KOPT-K1 (cell line): ENCODE measurements around the gene ARID5A.

ENCODE experiments used
- H3K27ac ChIP-seq: fragments of 200-600 bp; sonication (generic); 2 replicates; pipeline ENCODE4 v1.5.1; 2016; ENCODE audit warnings: antibody characterized with exemption, mild to moderate bottlenecking, low read depth, low read length; ENCODE audit not compliant: poor library complexity, severe bottlenecking
- H3K36me3 ChIP-seq: fragments of 200-600 bp; sonication (generic); 2 replicates; pipeline ENCODE4 v1.5.1; 2017; ENCODE audit warnings: antibody characterized with exemption, mild to moderate bottlenecking, low read length, moderate library complexity; ENCODE audit not compliant: insufficient read depth
- H3K9me3 ChIP-seq: fragments of 200-600 bp; sonication (generic); 2 replicates; pipeline ENCODE4 v1.5.1; 2017; ENCODE audit warnings: antibody characterized with exemption, low read length, mild to moderate bottlenecking; ENCODE audit not compliant: insufficient read depth, poor library complexity, severe bottlenecking

The ARID5A gene

GRCh38 chr2:96539215-96539920 is 2.8 kb downstream of the ARID5A start:
- Histone ChIP-seq H3K27ac (peak overlapping the region; percentile 87), H3K36me3 (peaks cover 28% of the 10 kb centered on the region; the same call in 1 of the 2 replicates), H3K9me3 (no peaks in the 10 kb centered on the region)

GRCh38 chr2:96540136-96540535 is 3.6 kb downstream of the ARID5A start:
- H3K9me3 ChIP-seq, result no peaks in the 10 kb centered on the region
- H3K27ac ChIP-seq, result no peak overlapping the region
- peaks cover 28% of the 10 kb centered on the region; the same call in 1 of the 2 replicates for H3K36me3 ChIP-seq

GRCh38 chr2:96541398-96542152 is 5.0 kb downstream of the ARID5A start:
- H3K27ac ChIP-seq, result no peak overlapping the region
- peaks cover 39% of the 10 kb centered on the region; the same call in 1 of the 2 replicates for H3K36me3 ChIP-seq
- H3K9me3 ChIP-seq, result no peaks in the 10 kb centered on the region

- Histone ChIP-seq H3K36me3 (peaks cover 47% of the 10 kb centered on the region), H3K27ac (no peak overlapping the region), H3K9me3 (no peaks in the 10 kb centered on the region)
These were observed 5.9 kb downstream of the ARID5A start for GRCh38 chr2:96542357-96542977.

GRCh38 chr2:96546321-96546720 is 9.8 kb downstream of the ARID5A start:
- H3K27ac ChIP-seq, result no peak overlapping the region
- no peaks in the 10 kb centered on the region for H3K9me3 ChIP-seq
- peaks cover 85% of the 10 kb centered on the region for H3K36me3 ChIP-seq

GRCh38 chr2:96546797-96547196 is 10.2 kb downstream of the ARID5A start:
- peaks cover 85% of the 10 kb centered on the region for H3K36me3 ChIP-seq
- H3K9me3 ChIP-seq, result no peaks in the 10 kb centered on the region
- H3K27ac ChIP-seq, result no peak overlapping the region

- Histone ChIP-seq H3K27ac (no peak overlapping the region), H3K36me3 (peaks cover 85% of the 10 kb centered on the region)
These were observed 10.7 kb downstream of the ARID5A start for GRCh38 chr2:96547203-96547641.

GRCh38 chr2:96547731-96548171 is 11.2 kb downstream of the ARID5A start:
- no peak overlapping the region for H3K27ac ChIP-seq
- no peaks in the 10 kb centered on the region for H3K9me3 ChIP-seq
- H3K36me3 ChIP-seq, result peaks cover 85% of the 10 kb centered on the region

More at GRCh38 chr2:96547203-96547641, 10.7 kb downstream of the ARID5A start:
- H3K9me3 ChIP-seq, result no peaks in the 10 kb centered on the region

GRCh38 chr2:96548558-96549465 is 12.3 kb downstream of the ARID5A start:
- Histone ChIP-seq H3K27ac (no peak overlapping the region), H3K36me3 (peaks cover 80% of the 10 kb centered on the region), H3K9me3 (no peaks in the 10 kb centered on the region)

GRCh38 chr2:96549466-96549785 is 12.9 kb downstream of the ARID5A start:
- peaks cover 78% of the 10 kb centered on the region for H3K36me3 ChIP-seq
- H3K27ac ChIP-seq, result no peak overlapping the region
- no peaks in the 10 kb centered on the region for H3K9me3 ChIP-seq

GRCh38 chr2:96549967-96550786 is 13.6 kb downstream of the ARID5A start:
- H3K36me3 ChIP-seq, result peaks cover 77% of the 10 kb centered on the region
- no peaks in the 10 kb centered on the region for H3K9me3 ChIP-seq
- no peak overlapping the region for H3K27ac ChIP-seq

GRCh38 chr2:96550787-96551604 is 14.4 kb downstream of the ARID5A start:
- Histone ChIP-seq H3K36me3 (peaks cover 69% of the 10 kb centered on the region), H3K9me3 (no peaks in the 10 kb centered on the region), H3K27ac (no peak overlapping the region)

- peaks cover 66% of the 10 kb centered on the region for H3K36me3 ChIP-seq
- H3K9me3 ChIP-seq, result no peaks in the 10 kb centered on the region
- no peak overlapping the region for H3K27ac ChIP-seq
These were observed 15.2 kb downstream of the ARID5A start for GRCh38 chr2:96551605-96552314.
